NCI-H1694 treated with DMSO at 0.1 percent for 48 hours (cell line): ENCODE results near the gene NR0B2.
"Not testable (repeated sequence)": the region's sequence is repeated elsewhere in the genome, so short reads cannot be mapped to it uniquely, and the experiment has no call there.

Experiments used
- DNase-seq: peaks from one replicate; lab custom pipeline; 2025; lab: John Stamatoyannopoulos, UW

The NR0B2 gene, protein sequence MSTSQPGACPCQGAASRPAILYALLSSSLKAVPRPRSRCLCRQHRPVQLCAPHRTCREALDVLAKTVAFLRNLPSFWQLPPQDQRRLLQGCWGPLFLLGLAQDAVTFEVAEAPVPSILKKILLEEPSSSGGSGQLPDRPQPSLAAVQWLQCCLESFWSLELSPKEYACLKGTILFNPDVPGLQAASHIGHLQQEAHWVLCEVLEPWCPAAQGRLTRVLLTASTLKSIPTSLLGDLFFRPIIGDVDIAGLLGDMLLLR

DNA sequence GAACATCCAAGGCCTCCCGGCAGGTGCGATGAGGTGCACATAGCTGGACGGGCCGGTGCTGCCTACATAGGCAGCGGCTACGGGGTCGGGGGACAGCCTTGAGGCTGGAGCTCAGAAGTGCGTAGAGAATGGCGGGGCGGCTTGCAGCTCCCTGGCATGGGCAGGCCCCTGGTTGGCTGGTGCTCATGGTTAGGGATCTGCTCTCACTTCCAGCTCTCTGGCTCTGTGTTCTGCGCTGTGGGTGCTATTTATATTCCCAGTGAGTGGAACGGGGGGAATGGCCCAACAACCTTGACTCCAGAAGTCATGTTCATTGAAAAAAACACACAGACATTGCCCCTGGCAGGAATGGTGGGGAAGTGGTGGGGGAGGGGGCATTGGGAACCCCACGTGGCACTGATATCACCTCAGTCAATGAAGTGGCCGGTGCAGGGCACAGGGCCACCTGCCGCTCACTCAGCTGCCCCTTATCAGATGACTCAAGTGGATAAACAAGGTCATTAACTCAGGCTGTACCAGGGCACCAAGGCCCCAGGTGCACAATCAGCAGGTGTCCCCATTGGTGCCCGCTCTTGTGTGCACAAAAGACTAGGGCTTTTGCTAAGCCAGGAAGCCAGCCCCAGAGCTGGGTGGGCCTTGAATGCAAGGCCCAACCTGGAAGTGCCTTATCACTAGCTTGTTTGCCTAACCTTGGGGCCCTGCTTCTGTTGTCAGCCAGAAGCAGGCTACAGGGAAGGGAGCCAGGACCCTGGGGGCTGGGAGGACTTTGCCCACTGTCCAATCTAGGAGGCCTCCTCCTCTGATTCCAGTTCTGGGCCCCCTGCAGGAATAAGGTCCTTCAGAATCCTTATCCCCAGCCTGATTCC lies at the start of gene NR0B2:
TSS of gene NR0B2 (minus strand) at position 222 of the 866 bp plus-strand sequence. CDS start at position 187, 35 bp downstream.
- DNase-seq, result no peak

DNA sequence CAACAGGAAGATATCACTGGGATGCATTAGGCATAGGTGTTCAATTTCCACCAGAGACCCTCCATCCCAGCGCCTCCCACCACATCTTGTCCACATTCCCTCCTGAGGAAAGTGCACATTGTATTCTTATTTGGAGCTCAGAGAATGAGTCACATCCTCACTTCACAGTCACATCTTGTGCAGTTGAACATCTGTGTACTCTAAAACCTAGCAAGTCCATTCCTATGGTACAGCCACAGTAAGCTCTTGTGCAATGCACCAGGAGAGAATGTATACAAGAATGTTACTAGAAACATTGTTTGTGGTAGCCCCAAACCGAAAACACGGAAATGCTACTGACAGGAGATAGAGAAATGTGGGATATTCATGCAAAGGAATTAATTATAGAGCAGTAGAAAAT lies 48.1 kb upstream of the NR0B2 start:
- DNase-seq, result no peak

DNA sequence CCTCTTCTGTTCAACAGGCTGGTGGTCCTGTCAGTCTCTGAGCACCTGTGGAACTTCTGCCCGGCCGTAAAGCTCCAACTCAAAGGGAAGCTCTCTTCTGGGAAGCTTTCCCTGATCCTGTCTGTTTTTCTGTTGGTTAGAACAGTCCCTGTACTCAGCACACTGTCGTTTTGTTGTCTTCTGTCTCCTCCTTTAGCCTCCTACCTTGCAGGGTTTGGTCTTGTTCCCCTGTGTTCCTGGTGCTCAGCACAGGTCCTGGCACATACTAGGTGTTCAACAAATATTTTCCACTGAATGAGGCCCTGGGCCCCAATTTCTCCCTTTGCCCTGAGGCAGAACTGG lies 46.8 kb upstream of the NR0B2 start:
- no peak for DNase-seq

DNA sequence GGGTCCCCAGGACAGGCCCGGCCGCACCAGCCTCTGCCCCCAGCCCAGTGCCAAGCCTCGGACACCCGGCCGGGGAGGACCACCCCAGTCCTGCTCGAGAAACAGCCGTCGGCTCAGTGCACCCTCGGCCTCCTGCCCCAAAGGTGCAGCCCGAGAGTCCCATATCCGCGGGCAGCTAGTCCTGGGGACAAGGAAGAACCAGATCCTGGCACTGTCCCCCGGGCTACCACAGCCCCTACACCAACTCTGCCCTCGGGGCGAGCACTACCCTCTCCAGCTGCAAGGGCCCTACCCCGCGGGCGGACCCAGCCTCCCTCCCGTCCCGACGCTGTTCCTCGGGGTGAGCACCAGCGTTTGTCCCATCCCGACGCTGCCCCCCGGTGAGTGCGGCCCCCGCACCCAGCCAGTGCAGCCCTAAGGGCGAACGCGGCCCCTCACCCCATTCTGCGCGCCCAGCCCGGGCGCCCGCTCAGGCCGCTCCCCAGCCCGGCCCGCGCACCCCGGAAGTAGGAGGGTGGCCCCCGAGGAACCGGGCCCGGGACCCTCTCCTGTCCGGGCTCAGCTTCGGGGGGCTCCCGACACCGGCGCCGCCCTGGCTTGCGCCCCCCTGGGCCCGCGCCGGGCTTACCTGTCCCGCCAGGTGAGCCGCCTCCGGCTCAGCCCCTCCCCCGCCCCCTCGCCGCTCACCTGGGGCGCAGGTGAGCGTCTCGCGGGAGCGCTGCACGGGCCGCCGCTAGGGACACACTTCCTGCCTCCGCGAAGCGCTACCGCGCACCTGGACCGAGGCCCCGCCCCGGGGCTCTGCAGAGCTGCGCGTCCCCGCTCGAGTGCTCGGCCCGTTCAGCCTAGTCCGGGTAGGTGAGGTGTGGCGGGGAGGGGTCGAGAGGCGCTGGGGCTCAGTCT lies 46.2 kb upstream of the NR0B2 start, which contains the start of gene KDF1:
TSS of gene KDF1 (minus strand) at position 747 of the 903 bp plus-strand sequence. CDS start 8,088 bp downstream, outside the sequence.
- DNase-seq, result no peak

DNA sequence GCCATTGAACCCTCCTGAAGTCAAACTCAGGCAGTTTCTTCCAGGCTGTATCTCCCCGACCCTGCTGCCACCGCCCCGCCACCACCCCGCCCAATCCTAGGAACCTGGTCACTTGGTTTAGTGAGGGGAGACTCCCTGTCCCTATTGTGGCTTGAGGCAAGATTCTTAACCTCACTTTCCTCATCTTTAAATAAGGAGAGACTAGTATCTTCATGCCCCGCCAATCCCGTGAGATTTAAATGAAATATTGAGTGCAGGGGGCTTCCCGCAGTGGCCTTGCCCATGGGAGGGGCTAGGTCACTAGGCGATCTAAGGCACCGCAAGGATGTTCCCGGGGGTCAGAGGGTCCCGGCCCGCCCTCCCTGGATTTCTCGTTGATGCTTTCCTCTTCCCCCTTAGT lies 45.5 kb upstream of the NR0B2 start:
- DNase-seq, result no peak

DNA sequence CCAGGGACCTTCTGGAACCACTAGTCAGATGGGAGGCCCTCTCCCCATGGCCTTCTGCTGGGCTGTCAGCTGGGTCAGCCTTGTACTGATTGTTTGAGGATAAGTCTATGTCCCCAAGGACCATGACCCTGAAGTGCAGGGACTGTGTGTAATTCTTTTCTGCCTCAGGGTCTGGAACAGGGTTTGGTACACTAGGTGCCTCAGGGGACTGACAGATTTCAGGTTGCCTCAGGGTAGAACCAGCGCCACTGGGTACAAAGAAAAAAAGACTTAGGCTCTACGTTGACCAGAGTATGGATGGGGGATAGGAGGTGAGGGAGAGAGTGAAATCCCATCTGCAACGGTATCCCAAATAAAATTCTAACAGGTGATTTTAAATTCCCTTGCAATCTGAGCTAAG lies 43.5 kb upstream of the NR0B2 start:
- no peak for DNase-seq

DNA sequence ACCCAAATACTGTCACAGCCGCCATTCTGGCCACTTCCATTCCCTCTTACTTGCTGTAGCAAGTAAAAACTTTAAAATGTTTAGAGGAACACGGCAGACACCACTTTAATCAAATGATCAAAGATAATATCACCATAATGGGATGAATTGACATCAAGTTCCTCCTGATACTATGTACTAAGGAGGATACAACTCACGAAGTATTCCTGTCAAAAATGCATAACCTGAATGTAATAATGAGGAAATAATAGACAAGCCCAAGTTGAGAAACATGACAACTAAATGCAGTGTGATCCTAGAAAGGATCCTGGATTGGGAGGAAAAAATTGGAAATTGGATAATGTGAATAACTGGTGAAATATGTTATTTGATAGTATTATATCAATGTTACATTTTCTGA lies 42.5 kb upstream of the NR0B2 start:
- no peak for DNase-seq

DNA sequence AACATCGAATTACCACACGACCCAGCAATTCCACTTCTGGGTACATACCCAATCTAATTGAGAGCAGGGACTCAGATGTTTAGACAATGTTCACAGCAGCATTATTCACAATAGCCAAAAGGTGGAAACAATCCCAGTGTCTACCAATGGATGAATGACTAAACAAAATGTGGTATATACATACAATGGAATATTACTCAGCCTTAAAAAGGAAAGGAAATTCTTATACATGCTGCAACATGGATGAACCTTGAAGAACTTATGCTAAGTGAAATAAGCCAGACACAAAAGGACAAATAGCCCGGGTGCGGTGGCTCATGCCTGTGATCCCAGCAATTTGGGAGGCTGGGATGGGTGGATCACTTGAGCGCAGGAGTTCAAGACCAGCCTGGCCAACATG lies 39.6 kb upstream of the NR0B2 start:
- DNase-seq, result no peak

DNA sequence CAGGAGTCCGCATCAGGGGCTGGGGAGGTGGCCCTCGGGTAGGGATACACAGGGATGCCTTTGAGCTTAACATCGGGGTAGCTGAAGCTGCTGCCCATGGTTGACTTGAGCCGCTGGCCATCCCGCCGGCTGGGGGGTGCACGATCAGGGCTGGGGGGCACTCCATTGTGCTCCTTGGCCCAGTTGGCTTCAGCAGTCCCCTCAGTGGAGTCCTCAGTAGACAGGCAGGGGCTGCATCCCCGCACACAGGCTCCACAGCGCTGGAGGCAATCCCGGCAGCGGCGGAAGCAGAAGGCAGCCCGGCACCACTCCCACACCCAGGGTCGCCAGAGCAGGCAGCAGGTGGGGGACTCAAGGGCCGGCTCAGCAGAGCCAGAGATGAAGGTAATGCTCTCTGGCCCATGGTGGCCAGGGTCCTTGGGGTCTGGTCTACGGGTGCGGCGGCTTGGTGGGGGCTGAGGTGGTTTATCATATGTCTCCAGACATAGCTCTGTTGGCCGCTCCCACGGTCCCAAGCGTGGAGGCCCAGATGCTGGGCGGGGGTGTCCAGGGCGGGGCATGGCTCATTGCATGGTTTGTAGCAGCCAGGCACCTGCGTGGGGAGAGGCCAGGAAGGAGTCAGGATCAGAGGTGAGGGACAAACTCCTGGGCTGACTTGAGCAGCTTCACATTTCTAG lies 38.2 kb upstream of the NR0B2 start:
- no peak for DNase-seq

DNA sequence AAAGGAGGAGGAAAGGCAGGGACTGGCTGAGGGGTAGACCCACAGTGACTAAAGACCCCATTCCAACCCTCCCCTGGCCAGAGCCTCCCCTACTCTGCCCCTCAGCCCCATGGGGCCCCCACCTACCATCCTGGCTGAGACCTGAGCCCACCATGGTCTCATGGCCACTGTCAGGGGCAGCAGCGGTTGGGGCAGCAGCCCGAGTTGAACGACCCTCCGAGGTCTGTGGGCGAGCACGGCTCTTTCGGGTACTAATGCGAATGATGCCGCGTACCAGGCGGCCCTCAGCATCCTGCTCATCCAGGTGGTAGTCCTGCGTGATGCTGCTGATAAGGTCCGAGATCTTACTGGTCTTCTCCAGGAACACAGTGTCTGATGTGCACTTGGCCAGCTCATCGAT lies 37.4 kb upstream of the NR0B2 start:
- no peak for DNase-seq

DNA sequence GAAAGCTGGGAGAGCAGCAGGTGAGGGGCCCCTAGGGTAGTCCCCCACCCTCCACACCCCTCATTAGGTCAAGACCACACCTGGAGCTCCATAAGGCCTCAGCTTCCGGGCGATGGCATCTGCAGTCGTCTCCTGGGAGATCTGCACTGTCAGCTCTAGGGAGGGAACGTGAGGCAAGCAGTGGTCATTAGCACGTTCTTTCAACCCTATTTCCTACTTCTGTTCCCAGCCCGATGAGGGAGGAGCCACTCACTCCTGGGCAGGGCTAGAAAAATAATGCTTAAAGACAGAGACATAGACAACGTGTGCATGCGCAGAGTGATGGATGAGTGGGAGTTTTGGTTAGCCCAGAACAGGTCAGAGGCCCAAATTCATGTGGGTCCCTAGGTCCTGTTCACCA lies 36.8 kb upstream of the NR0B2 start:
- DNase-seq, result no peak

DNA sequence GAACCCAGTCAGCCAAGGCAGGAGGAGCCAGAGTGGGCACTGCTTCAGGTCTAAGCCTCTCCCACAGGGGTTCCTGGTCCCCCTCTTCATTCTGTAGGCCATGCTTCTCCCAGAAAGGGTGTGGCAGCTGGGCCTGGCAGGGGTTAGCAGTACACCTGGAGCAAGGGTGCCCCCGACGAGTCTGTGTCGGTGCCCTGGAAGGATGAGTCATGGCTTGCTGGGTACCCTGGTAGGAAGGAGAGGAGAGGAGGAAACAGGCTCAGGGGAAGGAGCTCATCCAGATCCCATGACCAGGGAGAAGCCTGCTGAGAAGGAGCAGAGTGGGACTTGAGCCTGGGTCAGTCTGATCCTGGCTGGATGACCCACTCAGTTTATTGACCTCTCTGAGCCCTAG lies 36.1 kb upstream of the NR0B2 start:
- DNase-seq, result no peak

DNA sequence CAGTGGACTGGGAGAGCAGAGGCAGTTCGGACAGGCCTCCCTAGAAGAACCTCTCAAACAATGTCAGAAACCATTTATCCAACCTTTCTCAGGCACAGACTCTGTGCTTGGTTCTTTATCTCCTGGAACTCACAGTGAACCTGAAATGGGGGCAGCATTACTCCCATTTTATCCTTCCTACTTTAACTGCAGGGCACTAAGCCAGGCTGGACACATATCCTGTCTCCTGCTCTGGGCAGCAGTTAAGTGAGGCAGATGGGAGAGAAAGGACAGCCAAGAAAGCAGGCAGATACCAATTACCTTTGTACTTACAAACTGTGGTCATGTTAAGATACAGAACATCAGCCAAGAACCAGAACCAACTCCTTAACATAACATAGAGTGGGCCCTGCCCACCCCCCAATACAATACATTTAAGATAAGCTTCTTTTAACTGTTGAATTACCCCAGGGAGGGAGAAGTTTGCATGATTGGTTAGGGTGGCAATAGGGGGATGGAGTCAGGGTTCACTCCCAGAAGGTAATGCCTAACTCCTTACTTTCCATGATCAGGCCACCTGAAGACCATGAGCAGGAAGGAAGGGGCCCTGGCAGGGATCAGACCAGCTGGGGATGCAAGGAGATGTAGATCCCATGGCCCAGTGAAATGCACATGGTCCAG lies 35.6 kb upstream of the NR0B2 start:
- DNase-seq, result no peak

DNA sequence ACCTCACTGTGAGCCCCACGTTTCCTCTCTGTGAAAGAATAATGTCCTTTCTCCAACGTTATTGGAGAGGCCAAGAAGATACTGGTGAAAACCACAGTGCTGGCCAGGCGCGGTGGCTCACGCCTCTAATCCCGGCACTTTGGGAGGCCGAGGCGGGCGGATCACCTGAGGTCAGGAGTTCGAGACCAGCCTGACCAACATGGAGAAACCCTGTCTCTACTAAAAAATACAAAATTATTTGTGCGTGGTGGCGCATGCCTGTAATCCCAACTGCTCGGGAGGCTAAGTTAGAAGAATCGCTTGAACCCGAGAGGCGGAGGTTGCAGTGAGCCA lies 34.9 kb upstream of the NR0B2 start:
- not testable (repeated sequence) for DNase-seq

DNA sequence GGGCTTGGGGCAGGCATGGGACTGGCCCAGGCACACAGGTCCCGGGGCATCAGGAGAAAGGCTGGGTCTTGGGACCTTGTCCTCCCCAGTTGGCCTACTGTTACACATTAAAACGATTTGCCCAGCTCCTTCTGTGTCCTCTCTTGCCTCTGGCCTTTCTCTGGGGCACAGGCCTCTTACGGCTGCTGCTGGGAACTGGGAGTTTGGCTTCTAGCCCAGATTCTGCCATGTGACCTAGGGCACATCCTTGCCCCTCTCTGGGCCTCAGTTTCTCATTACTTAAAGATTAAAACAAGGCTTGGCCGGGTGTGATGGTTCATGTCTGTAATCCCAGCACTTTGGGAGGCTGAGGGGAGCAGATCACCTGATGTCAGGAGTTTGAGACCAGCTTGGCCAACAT lies 32.5 kb upstream of the NR0B2 start:
- no peak for DNase-seq

DNA sequence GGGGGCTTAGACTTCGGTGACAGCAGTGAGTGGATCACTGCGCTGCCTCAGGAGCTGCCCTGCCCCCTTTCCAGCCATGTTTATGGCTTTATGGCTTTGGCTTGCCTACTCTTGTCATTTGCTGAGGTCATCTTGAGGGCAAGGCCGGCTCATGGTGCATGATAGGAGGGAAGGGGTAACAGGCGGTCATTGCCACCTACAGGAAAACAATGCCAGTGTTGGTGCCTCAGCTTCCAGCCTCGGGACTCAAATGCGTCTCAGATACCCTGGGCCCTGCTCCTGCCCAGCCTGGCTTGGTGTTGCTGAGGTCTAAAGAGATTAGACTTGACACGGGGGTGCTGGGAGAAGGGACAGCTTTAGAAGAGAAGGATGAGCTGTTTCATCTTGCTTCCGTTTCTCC lies 32.0 kb upstream of the NR0B2 start:
- no peak for DNase-seq

DNA sequence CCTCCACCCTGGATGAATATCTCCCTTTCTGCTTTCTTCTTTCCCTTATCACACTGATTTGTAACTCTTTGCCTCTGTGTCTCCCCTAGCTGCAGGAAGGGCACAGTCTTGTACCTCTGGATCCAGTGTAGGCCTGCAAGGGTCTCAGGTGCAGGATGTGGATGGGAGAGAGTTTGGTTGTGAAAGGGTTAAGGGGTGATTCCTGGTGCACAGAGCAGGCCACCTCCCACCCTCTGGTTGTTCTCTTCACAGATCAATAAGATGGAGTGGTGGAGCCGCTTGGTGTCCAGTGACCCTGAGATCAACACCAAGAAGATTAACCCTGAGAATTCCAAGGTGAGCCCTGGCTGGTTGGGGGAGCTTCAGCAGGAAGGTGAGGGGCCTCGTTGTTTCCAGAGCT lies 31.4 kb upstream of the NR0B2 start:
- no peak for DNase-seq

DNA sequence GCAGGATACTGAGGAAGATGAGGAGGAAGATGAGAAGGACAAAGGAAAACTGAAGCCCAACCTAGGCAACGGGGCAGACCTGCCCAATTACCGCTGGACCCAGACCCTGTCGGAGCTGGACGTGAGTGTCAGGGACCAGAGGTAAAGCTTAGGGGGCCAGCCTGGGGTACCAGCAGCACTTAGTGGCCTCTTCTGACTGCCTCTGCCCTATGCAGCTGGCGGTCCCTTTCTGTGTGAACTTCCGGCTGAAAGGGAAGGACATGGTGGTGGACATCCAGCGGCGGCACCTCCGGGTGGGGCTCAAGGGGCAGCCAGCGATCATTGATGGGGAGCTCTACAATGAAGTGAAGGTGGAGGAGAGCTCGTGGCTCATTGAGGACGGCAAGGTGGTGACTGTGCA lies 28.9 kb upstream of the NR0B2 start:
- no peak for DNase-seq

DNA sequence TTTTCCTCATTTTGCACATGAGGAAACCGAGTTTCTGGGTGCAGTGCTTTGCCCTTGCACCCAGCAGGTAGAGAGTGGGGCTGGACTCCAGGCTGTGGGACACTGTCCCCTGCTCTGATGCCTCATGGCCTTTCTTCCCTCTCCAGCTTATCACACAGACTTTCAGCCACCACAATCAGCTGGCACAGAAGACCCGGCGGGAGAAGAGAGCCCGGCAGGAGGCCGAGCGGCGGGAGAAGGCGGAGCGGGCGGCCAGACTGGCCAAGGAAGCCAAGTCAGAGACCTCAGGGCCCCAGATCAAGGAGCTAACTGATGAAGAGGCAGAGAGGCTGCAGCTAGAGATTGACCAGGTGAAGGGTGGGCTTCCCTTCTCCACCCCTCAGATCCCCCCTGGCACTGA lies 27.5 kb upstream of the NR0B2 start:
- no peak for DNase-seq

DNA sequence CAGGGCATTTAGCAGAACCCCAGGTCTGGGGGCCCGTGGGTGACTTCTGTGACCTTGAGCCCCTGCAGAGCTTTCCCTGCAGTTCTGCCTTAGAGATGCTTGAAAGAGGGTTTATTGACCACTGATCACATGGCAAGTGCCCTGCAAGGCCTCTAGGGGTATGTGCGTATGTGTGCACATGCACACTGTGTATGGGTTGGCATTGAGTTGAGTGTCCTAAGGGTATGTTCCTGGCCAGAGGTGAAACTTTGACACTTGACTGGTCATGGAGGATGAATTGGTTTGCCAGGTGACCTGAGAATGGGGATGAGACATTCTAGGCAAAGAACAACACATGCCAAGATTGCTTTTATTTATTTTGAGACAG lies 24.9 kb upstream of the NR0B2 start:
- DNase-seq, result no peak

DNA sequence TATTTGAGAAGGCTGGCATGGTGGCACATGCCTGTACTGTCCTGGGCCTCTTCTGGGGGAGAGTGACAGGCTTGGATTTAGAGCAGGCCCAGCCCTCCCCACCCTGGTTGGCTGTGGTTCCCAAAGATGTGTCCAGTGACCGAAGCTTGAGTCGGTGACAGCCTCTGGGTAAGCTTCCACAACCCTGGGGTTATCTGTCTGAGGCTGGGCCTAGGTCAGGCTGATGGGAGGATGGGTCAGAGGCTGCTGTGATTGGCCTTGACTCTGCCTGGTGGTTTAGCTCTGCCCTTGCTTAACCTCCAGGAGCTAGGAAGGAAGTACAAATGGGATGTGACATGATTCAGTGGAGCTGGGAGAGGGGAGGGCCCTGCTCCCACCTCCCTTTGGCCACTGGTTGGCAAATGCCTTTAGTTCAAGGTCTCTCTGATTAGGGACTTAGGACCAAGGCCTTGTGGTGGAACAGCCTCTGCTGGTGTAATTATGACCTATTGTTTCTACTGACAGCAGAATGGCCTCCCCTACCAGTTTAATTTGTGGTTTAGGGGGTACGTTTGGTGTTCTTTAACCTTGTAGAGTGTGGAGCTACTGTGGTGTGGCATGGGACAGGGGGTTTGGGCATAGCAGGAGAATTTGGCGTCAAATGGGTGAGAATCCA lies 24.4 kb upstream of the NR0B2 start:
- DNase-seq, result no peak
